ENCODE results near the gene CMYA5. TPM values are rescaled to one million over a fixed set of nuclear protein-coding genes. Genes with fewer than 3 reads are reported as not detected.
"Not testable (repeated sequence)": the region's sequence is repeated elsewhere in the genome, so short reads cannot be mapped to it uniquely, and the experiment has no call there.

Gene CMYA5
- total RNA-seq, 4 donors from 2014 or later: 15.8 to 49.4 (median 27.0) TPM

DNA sequence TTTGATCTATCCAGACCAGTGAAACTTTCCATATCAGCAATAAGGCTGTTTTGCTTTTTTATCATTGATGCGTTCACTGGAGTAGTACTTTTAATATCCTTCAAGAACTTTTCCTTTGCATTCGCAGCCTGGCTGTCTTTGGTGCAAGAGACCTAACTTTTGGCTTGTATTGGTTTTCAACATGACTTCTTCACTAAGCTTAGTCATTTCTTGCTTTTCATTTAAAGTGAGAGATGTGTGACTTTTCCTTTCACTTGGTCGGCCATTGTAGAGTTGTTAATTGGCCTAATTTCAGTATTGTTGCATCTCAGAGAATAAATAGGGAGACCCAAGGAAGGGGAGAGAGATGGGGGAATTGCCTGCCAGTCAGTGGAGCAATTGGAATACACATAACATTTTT, 26.4 kb upstream of the CMYA5 start:
- Histone ChIP-seq H3K27me3 (no peaks in the 10 kb centered on the region), H3K4me1 (no peaks in the 10 kb centered on the region), H3K9me3 (no peaks in the 10 kb centered on the region), H3K27ac (no peak overlapping the region), H3K36me3 (no peaks in the 10 kb centered on the region), H3K4me3 (no peak overlapping the region)
- intact Hi-C loops (cut with DNase I; ENCODE audit: low total_unique reads): no loop called here
- TF ChIP-seq, protein P1, sequence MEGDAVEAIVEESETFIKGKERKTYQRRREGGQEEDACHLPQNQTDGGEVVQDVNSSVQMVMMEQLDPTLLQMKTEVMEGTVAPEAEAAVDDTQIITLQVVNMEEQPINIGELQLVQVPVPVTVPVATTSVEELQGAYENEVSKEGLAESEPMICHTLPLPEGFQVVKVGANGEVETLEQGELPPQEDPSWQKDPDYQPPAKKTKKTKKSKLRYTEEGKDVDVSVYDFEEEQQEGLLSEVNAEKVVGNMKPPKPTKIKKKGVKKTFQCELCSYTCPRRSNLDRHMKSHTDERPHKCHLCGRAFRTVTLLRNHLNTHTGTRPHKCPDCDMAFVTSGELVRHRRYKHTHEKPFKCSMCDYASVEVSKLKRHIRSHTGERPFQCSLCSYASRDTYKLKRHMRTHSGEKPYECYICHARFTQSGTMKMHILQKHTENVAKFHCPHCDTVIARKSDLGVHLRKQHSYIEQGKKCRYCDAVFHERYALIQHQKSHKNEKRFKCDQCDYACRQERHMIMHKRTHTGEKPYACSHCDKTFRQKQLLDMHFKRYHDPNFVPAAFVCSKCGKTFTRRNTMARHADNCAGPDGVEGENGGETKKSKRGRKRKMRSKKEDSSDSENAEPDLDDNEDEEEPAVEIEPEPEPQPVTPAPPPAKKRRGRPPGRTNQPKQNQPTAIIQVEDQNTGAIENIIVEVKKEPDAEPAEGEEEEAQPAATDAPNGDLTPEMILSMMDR (IDR thresholded peaks at IDR 0.05): no peak
- no peak for TF ChIP-seq POLR2A (IDR thresholded peaks at IDR 0.05)
- DNase-seq: no peak

DNA sequence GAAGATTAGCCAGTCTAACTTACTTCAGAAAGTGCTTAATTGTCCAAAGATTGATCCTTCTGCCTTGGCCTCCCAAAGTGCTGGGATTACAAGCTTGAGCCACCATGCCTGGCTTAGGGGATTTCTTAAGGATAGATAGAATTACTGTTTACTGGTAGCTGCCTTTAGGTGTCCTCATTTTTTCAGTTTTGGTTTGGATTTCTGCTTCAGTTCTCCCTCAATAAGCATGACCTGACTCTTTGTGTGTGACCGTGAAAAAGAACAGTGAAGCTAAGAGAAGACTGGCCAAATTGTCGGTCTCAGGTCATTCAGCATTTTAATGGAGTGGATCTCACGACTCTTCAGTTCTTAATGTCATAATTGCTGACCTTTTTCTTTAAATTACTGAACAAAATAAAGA, 22.9 kb upstream of the CMYA5 start:
- Histone ChIP-seq H3K4me3 (no peak overlapping the region), H3K27ac (no peak overlapping the region), H3K27me3 (no peaks in the 10 kb centered on the region), H3K36me3 (no peaks in the 10 kb centered on the region), H3K9me3 (no peaks in the 10 kb centered on the region), H3K4me1 (no peaks in the 10 kb centered on the region)
- no peak for TF ChIP-seq POLR2A (IDR thresholded peaks at IDR 0.05)
- TF ChIP-seq, protein P1 (IDR thresholded peaks at IDR 0.05): no peak
- intact Hi-C loops (cut with DNase I; ENCODE audit: low total_unique reads): no loop called here
- DNase-seq: no peak

DNA sequence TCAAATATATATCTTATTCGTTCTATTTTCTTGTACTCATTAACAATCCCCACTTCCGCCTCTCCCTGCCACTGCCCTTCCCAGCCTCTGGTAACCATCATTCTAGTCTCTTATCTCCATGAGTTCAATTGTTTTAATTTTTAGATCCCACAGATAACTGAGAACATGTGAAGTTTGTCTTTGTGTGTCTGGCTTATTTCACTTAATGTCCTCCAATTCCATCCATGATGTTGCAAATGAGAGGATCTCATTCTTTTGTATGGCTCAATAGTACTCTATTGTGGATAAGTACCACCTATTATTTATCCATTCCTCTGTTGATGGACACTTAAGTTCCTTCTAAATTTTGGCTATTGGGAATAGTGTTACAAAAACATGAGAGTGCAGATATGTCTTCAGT, 17.2 kb upstream of the CMYA5 start:
- no peaks in the 10 kb centered on the region for H3K36me3 ChIP-seq
- no peak for DNase-seq
- H3K27ac ChIP-seq: no peak overlapping the region
- no peaks in the 10 kb centered on the region for H3K27me3 ChIP-seq
- intact Hi-C loops (cut with DNase I; ENCODE audit: low total_unique reads): no loop called here
- TF ChIP-seq, protein P1 (IDR thresholded peaks at IDR 0.05): no peak
- TF ChIP-seq POLR2A (IDR thresholded peaks at IDR 0.05): no peak
- H3K4me3 ChIP-seq: no peak overlapping the region
- no peaks in the 10 kb centered on the region for H3K4me1 ChIP-seq
- H3K9me3 ChIP-seq: no peaks in the 10 kb centered on the region

DNA sequence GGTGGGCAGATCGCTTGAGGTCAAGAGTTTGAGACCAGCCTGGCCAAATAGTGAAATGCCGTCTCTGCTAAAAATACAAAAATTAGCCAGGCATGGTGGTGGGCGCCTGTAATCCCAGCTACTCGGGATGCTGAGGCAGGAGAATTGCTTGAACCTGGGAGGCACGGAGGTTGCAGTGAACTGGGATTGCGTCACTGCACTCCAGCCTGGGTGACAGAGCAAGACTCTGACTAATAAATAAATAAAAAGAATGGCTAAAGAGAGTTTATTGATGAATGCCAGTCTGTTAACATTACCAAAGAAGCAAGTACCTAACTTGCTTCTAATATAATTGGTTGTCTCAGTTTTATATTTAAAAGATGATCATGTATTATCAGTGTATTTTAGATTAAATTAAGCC, 13.3 kb upstream of the CMYA5 start:
- H3K4me1 ChIP-seq; H3K27me3 ChIP-seq; H3K9me3 ChIP-seq; H3K4me3 ChIP-seq; H3K27ac ChIP-seq; DNase-seq; intact Hi-C loops (cut with DNase I; ENCODE audit: low total_unique reads); H3K36me3 ChIP-seq: not testable (repeated sequence)

DNA sequence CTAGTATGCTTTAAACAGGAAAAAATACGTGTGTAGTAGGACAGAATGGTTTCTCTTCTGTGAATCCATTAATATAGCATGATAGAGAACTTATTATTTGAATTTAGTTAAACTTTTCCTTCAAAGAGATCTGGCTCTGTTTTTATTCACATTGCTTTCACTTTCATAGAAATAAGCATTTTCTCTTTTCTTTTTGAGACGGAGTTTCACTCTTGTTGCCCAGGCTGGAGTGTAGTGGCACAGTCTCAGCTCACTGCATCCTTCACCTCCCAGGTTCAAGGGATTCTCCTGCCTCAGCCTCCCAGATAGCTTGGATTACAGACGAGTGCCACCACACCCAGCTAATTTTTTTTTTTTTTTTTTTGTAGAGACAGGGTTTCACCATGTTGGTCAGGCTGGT, 7.5 kb upstream of the CMYA5 start:
- not testable (repeated sequence) for H3K36me3 ChIP-seq

DNA sequence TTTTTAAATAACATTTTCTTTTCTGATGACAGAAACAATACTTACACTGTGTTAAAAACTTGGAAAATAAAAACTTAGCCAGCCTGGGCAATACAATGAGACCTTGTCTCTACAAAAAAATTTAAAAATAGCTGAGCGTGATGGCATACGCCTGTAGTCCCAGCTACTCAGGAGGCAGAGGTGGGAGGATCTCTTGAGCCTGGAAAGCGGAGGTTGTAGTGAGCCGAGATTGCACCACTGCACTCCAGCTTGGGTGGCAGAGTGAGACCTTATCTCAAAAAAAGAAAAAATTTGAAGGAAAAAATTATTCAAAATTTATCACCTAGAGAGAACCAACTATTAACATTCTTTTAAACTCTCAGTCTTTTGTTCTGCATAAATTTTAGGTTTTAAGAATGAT, 4.9 kb upstream of the CMYA5 start:
- Histone ChIP-seq H3K4me3 (no peak overlapping the region), H3K4me1 (no peaks in the 10 kb centered on the region), H3K9me3 (no peaks in the 10 kb centered on the region), H3K27me3 (no peaks in the 10 kb centered on the region), H3K27ac (no peak overlapping the region), H3K36me3 (no peaks in the 10 kb centered on the region)
- TF ChIP-seq, protein P1 (IDR thresholded peaks at IDR 0.05): no peak
- TF ChIP-seq POLR2A (IDR thresholded peaks at IDR 0.05): no peak
- intact Hi-C loops (cut with DNase I; ENCODE audit: low total_unique reads): no loop called here
- DNase-seq: no peak

More for the DNA sequence above, 7.5 kb upstream of the CMYA5 start:
- H3K4me3 ChIP-seq; intact Hi-C loops (cut with DNase I; ENCODE audit: low total_unique reads); H3K4me1 ChIP-seq; H3K27ac ChIP-seq; H3K27me3 ChIP-seq; H3K9me3 ChIP-seq; DNase-seq: not testable (repeated sequence)
